Type B pancreatic cell (in vitro differentiated cells): ENCODE data around the gene TGFBI. TPM values are rescaled to one million over a fixed set of nuclear protein-coding genes. Genes with fewer than 3 reads are reported as not detected.

Experiments used
- DNase-seq: peaks from one replicate; pipeline ENCODE4 v3.0.0; 2021; ENCODE audit warnings: mixed read lengths; ENCODE audit not compliant: unreplicated experiment; ENCODE audit errors: extremely low spot score
- H3K27ac Mint-ChIP-seq: 2 replicates; pipeline ENCODE4 v1.8.0; 2021; ENCODE audit warnings: mild to moderate bottlenecking, mixed read lengths
- H3K27me3 Mint-ChIP-seq: 2 replicates; pipeline ENCODE4 v1.8.0; 2021; ENCODE audit warnings: mixed read lengths
- H3K36me3 Mint-ChIP-seq: 2 replicates; pipeline ENCODE4 v1.8.0; 2021; ENCODE audit warnings: mixed read lengths
- H3K4me1 Mint-ChIP-seq: one replicate; pipeline ENCODE4 v1.8.0; 2021; ENCODE audit warnings: mixed read lengths; ENCODE audit not compliant: unreplicated experiment
- H3K4me3 Mint-ChIP-seq: 2 replicates; pipeline ENCODE4 v1.8.0; 2021; ENCODE audit warnings: mild to moderate bottlenecking, mixed read lengths
- H3K9me3 Mint-ChIP-seq: 2 replicates; pipeline ENCODE4 v1.8.0; 2021; ENCODE audit warnings: mixed read lengths
- CTCF ChIP-seq: fragments of 200-600 bp; sonication (generic); conservative IDR thresholded peaks from 2 replicates; pipeline ENCODE4 v1.5.0; 2021; ENCODE audit warnings: antibody characterized with exemption, mild to moderate bottlenecking
- total RNA-seq: library from RNA; stranded (reverse); gene quantifications from 2 replicates; pipeline ENCODE4 v1.2.1, GENCODE V29; 2021; ENCODE audit warnings: low replicate concordance

TGFBI gene
- total RNA-seq, 1 donor from 2014 or later, result 302 TPM

- Mint-ChIP-seq H3K4me1 (peaks cover 54% of the 10 kb centered on the region), H3K36me3 (peaks cover 35% of the 10 kb centered on the region), H3K9me3 (peaks cover 7% of the 10 kb centered on the region), H3K4me3 (peak overlapping the region; percentile 34), H3K27ac (peak overlapping the region; percentile 63), H3K27me3 (peaks cover 12% of the 10 kb centered on the region)
- no peak for DNase-seq
- TF ChIP-seq CTCF, result peak; percentile 61
Observed at GRCh38 chr5:136058039-136058971, 29.5 kb downstream of the TGFBI start.

- peaks cover 28% of the 10 kb centered on the region for H3K36me3 Mint-ChIP-seq
- no peak for TF ChIP-seq CTCF
- H3K27ac Mint-ChIP-seq, result no peak overlapping the region
- H3K4me3 Mint-ChIP-seq, result no peak overlapping the region
- peaks cover 2% of the 10 kb centered on the region for H3K9me3 Mint-ChIP-seq
- peaks cover 48% of the 10 kb centered on the region for H3K4me1 Mint-ChIP-seq
- DNase-seq, result no peak
- peaks cover 8% of the 10 kb centered on the region for H3K27me3 Mint-ChIP-seq
Observed at GRCh38 chr5:136058972-136059354, 30.2 kb downstream of the TGFBI start.

- H3K27me3 Mint-ChIP-seq, result peaks cover 6% of the 10 kb centered on the region
- DNase-seq, result no peak
- H3K36me3 Mint-ChIP-seq, result peaks cover 23% of the 10 kb centered on the region
- no peak overlapping the region for H3K27ac Mint-ChIP-seq
- no peak for TF ChIP-seq CTCF
- H3K9me3 Mint-ChIP-seq, result no peaks in the 10 kb centered on the region
- peaks cover 30% of the 10 kb centered on the region for H3K4me1 Mint-ChIP-seq
- H3K4me3 Mint-ChIP-seq, result no peak overlapping the region
Observed at GRCh38 chr5:136060963-136061362, 32.2 kb downstream of the TGFBI start.

- no peaks in the 10 kb centered on the region for H3K9me3 Mint-ChIP-seq
- H3K27me3 Mint-ChIP-seq, result peaks cover under 1% of the 10 kb centered on the region
- TF ChIP-seq CTCF, result no peak
- H3K27ac Mint-ChIP-seq, result no peak overlapping the region
- peaks cover 29% of the 10 kb centered on the region for H3K4me1 Mint-ChIP-seq
- H3K36me3 Mint-ChIP-seq, result peaks cover 19% of the 10 kb centered on the region
- DNase-seq, result no peak
- H3K4me3 Mint-ChIP-seq, result no peak overlapping the region
Observed at GRCh38 chr5:136061630-136062365, 33.0 kb downstream of the TGFBI start.

- H3K4me3 Mint-ChIP-seq, result no peak overlapping the region
- peak; percentile 58 for TF ChIP-seq CTCF
- H3K4me1 Mint-ChIP-seq, result peaks cover 21% of the 10 kb centered on the region
- H3K27ac Mint-ChIP-seq, result no peak overlapping the region
- H3K9me3 Mint-ChIP-seq, result no peaks in the 10 kb centered on the region
- H3K27me3 Mint-ChIP-seq, result peaks cover 2% of the 10 kb centered on the region
- DNase-seq, result peak; percentile 36
- peaks cover 16% of the 10 kb centered on the region for H3K36me3 Mint-ChIP-seq
Observed at GRCh38 chr5:136062366-136063274, 33.8 kb downstream of the TGFBI start.
